Measurements from ENCODE around the gene FRMD1. TPM values are rescaled to one million over a fixed set of nuclear protein-coding genes. Genes with fewer than 3 reads are reported as not detected.
A peak's percentile ranks its signal among the peaks of the same experiment; 100 is the strongest.

Gene FRMD1
- total RNA-seq = not detected in 2 replicates

DNA sequence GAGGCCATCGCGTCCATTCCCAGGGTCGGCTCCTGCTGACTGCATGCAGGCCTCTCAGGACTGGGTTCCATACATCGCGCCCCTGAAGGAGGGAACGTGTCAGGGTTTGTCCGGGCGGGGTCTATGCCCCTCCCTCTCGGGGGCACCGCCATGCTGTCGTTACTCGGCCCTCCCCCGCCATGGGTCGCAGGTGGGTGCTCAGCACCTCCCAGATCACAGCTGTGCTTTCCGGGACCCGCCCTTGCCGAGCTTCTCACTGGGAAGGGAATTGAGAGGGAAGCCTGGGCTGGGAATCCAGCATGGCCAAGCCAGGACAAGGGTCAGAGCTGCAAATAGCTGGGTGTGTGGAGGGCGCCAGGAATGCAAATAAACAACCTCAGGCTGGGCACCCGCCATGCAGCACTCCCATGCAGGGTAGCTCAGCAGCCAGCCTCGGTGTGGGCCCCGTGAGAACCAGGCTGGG is at the start of gene FRMD1:
TSS of gene FRMD1 (minus strand) at position 270 of the 463 bp plus-strand sequence. CDS start at position 152, 118 bp downstream.
- no peaks in the 10 kb centered on the region for H3K4me1 Mint-ChIP-seq (ENCODE audit: low read depth)
- no peak within 1 kb of the TSS for H3K27ac Mint-ChIP-seq
- H3K4me3 Mint-ChIP-seq = no peak within 1 kb of the TSS
- no peaks in the 10 kb centered on the region for H3K27me3 Mint-ChIP-seq (ENCODE audit: insufficient read depth)
- H3K36me3 Mint-ChIP-seq (ENCODE audit: low read depth) = no peaks in the 10 kb centered on the region
- intact Hi-C loops (cut with micrococcal nuclease) = no loop called here
- no peak for DNase-seq (ENCODE audit: low spot score)
- H3K9me3 Mint-ChIP-seq = no peaks in the 10 kb centered on the region

DNA sequence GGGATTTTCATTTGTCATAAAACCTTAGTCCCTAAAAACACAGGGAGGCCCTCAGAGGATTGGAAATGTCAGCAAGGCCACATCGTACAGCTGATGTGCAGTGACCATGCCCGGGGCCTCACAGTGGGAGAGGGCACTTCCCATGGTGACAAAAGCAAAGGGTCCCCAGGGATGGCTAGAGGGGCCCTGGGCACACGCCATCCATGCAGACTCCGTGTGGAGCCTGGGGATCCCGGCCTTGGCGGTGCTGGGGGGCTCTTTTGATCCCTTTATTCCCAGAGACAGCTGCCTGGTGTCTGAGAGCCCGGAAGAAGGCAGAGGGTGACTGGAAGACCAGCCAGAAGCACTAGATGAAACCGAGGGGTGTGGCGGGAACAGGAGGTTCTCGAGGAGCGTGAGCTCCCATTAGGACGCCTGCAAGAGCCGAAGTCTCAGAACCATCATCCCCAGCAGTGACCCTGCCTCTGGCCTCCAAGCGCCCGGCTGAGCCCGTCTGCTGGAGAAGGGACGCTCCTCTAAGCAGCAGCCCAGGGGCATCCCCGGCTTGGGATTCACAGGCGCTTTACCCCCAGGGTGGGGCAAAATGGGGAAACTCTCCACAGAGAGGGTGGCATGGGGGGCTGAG is 49.1 kb upstream of the FRMD1 start:
- no peaks in the 10 kb centered on the region for H3K9me3 Mint-ChIP-seq
- no peaks in the 10 kb centered on the region for H3K36me3 Mint-ChIP-seq (ENCODE audit: low read depth)
- intact Hi-C loops (cut with micrococcal nuclease) = no loop called here
- DNase-seq (ENCODE audit: low spot score) = no peak
- H3K4me1 Mint-ChIP-seq (ENCODE audit: low read depth) = no peaks in the 10 kb centered on the region
- no peaks in the 10 kb centered on the region for H3K27me3 Mint-ChIP-seq (ENCODE audit: insufficient read depth)
- no peak overlapping the region for H3K27ac Mint-ChIP-seq
- H3K4me3 Mint-ChIP-seq = no peak overlapping the region

DNA sequence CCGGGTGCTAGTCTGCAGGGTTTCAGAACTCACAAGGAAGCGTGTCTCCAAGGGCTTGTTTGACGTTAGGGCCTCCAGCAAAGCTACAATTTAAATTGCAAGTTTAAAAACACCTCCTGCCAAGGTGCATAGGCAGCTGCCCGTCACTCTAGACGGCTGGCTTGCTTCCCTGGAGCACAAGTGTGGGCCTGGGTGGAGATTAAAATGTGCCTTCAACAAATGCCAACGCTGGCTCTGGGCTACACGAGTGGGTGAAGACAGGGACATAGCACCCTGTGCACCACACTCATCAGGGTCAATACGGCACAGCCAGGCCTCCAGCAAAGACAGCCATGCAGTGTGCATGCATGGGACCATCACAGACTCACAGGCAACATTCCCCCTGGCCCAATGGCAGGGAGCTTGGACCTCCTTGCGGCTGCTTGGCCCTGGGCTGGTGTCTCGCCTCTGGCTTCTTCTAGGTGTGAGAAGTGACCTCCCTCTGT is 48.4 kb upstream of the FRMD1 start:
- H3K9me3 Mint-ChIP-seq = peaks cover 6% of the 10 kb centered on the region
- H3K4me1 Mint-ChIP-seq (ENCODE audit: low read depth) = no peaks in the 10 kb centered on the region
- intact Hi-C loops (cut with micrococcal nuclease) = no loop called here
- H3K27ac Mint-ChIP-seq = no peak overlapping the region
- no peaks in the 10 kb centered on the region for H3K36me3 Mint-ChIP-seq (ENCODE audit: low read depth)
- no peaks in the 10 kb centered on the region for H3K27me3 Mint-ChIP-seq (ENCODE audit: insufficient read depth)
- H3K4me3 Mint-ChIP-seq = no peak overlapping the region
- DNase-seq (ENCODE audit: low spot score) = no peak

DNA sequence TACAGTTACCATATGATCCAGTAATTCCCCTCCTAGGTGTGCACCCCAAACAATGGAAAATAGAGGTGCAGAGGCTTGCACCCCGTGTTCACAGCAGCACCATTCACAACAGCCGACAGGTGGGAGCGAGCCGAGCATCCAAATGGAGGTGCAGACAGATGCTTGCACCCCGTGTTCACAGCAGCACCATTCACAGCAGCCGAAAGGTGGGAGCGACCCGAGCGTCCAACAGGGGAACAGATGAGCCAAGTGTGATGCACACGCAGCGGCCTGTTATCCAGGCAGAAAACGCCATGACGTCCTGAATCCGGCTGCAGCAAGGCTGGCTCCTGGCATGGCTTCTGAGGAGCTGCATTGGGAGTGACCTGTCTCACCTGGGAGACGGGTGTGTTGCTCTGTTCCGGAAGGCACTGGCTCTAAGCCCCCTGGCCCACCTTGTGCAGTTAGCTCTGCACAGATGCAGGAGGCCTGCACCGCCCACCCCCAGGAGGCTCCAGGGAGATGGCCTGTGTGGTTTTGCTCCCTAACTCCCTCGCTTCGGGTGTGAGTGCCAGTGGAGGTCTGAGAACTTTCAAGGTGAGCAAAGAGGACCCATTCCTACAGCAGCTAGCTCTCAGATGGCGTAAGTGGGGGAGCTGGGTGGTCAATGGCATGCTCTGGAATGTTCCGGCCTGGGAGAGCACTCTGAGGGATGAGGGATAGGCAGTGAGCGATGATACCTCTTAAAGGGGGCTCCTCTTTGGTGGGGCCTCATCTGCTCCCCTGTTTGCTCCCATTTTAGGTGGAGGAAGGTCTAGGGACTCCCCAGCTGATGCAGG is 47.8 kb upstream of the FRMD1 start:
- peaks cover 7% of the 10 kb centered on the region for H3K9me3 Mint-ChIP-seq
- H3K27me3 Mint-ChIP-seq (ENCODE audit: insufficient read depth) = no peaks in the 10 kb centered on the region
- H3K27ac Mint-ChIP-seq = no peak overlapping the region
- H3K4me1 Mint-ChIP-seq (ENCODE audit: low read depth) = no peaks in the 10 kb centered on the region
- no peak overlapping the region for H3K4me3 Mint-ChIP-seq
- no peak for DNase-seq (ENCODE audit: low spot score)
- H3K36me3 Mint-ChIP-seq (ENCODE audit: low read depth) = no peaks in the 10 kb centered on the region
- intact Hi-C loops (cut with micrococcal nuclease) = no loop called here

DNA sequence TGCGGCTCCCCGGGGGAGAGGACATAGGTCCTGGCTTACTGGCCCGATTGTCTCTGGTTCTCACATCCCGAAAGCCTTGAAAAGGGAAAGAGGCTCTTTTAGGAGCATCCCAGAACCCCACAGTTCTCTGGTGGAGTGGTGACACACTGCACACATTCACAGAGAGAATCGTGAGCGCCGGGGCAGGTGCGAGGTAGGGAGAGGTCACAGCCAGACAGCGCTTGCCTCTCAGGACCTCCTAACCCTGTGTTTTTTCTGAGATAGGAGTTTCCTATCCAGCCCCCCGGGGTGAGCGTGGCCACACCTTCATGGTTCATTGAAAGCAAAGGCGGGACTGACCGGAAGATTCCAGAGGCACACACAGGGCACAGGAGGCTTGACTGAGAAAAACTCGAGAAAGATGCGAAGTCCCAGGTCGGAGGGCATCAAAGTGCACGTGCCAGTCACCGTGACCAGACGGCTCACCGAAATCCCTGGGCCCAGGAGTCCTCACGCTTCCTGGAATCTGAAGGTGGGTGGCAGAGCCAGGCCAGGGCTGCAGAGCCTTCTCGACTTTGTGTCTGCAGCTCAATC is 46.5 kb upstream of the FRMD1 start:
- no peak overlapping the region for H3K4me3 Mint-ChIP-seq
- no peaks in the 10 kb centered on the region for H3K4me1 Mint-ChIP-seq (ENCODE audit: low read depth)
- H3K27ac Mint-ChIP-seq = no peak overlapping the region
- no peaks in the 10 kb centered on the region for H3K36me3 Mint-ChIP-seq (ENCODE audit: low read depth)
- intact Hi-C loops (cut with micrococcal nuclease) = no loop called here
- H3K9me3 Mint-ChIP-seq = peaks cover 7% of the 10 kb centered on the region
- DNase-seq (ENCODE audit: low spot score) = no peak
- no peaks in the 10 kb centered on the region for H3K27me3 Mint-ChIP-seq (ENCODE audit: insufficient read depth)

DNA sequence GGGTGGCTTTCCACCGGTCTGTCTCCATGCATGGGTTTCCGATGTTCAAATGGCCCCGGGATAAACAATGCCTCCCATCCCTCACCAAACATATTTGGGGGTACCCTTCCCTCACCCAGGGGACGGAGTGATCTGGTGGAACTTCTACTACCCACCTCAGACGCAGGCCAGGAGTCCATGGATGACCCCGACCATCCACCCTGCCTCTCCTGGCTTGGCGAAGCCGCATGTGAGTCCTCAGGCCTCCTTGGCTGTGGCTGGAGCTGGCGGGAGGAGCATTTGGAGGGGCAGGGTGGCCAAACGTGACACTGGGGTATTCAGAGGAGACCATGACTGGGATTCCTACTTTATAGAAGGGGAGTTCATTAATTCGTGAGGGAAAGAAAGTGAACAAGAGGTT is 45.9 kb upstream of the FRMD1 start:
- no peak overlapping the region for H3K4me3 Mint-ChIP-seq
- no peak for DNase-seq (ENCODE audit: low spot score)
- no peaks in the 10 kb centered on the region for H3K27me3 Mint-ChIP-seq (ENCODE audit: insufficient read depth)
- intact Hi-C loops (cut with micrococcal nuclease) = no loop called here
- no peak overlapping the region for H3K27ac Mint-ChIP-seq
- no peaks in the 10 kb centered on the region for H3K36me3 Mint-ChIP-seq (ENCODE audit: low read depth)
- no peaks in the 10 kb centered on the region for H3K4me1 Mint-ChIP-seq (ENCODE audit: low read depth)
- peaks cover 7% of the 10 kb centered on the region for H3K9me3 Mint-ChIP-seq

DNA sequence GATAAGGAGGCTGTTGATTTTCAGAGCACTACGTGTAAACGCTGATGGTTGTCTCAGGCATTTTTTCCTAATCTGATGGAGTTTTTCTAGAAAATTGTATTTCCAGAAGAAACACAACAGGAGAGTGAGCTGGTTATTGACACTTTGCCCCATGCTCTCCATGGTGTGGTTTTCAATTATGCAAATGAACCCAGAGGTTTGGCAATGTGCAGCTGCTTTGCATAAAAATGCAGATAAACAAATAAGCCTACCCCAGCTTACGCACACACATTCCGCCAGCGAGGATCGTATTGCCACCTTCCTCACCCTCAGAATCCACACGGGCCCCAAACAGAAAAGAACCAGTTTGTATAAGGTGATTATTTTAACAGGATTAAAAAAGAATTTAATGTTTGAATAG is 45.1 kb upstream of the FRMD1 start:
- Mint-ChIP-seq H3K36me3 (ENCODE audit: low read depth) (no peaks in the 10 kb centered on the region), H3K9me3 (peaks cover 7% of the 10 kb centered on the region), H3K4me3 (no peak overlapping the region), H3K27me3 (ENCODE audit: insufficient read depth) (no peaks in the 10 kb centered on the region), H3K4me1 (ENCODE audit: low read depth) (no peaks in the 10 kb centered on the region), H3K27ac (no peak overlapping the region)
- intact Hi-C loops (cut with micrococcal nuclease) = no loop called here
- no peak for DNase-seq (ENCODE audit: low spot score)

DNA sequence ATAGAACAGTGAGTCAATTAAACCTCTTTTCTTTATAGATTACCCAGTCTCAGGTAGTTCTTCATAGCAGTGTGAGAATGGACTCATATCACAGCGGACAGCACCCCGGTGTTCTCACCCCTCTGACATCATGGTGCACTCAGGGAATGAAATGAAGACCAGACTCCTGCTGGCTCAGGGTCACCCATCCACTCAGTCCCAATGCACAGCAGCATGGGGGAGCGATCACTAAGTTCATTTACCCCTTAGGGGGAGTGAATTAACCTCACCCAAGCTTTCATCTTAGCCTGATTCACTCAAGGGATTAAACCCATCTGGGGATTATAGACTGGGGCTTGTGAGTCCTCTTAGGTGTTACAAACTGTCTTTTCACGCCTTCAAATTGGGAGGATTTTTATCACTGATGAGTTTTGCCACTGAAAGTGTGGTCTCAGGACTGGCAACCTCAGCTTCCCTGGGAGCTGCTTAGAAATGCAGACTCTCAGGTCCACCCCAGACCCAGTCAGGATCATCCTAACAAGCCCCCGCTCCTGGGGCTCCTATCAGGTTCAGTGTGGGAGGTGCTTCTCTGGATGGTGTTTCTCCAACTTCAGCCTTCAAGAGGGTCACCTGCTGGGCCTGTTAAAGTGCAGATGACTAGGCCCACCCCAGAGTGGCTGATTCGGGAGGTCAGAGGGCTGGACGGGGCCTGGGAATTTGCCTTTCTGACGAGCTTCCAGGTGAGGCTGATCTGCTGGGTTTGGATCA is 44.3 kb upstream of the FRMD1 start:
- intact Hi-C loops (cut with micrococcal nuclease) = no loop called here
- Mint-ChIP-seq H3K27ac (no peak overlapping the region), H3K4me1 (ENCODE audit: low read depth) (no peaks in the 10 kb centered on the region), H3K27me3 (ENCODE audit: insufficient read depth) (no peaks in the 10 kb centered on the region), H3K36me3 (ENCODE audit: low read depth) (no peaks in the 10 kb centered on the region), H3K4me3 (no peak overlapping the region), H3K9me3 (peaks cover 7% of the 10 kb centered on the region)
- DNase-seq (ENCODE audit: low spot score) = no peak

DNA sequence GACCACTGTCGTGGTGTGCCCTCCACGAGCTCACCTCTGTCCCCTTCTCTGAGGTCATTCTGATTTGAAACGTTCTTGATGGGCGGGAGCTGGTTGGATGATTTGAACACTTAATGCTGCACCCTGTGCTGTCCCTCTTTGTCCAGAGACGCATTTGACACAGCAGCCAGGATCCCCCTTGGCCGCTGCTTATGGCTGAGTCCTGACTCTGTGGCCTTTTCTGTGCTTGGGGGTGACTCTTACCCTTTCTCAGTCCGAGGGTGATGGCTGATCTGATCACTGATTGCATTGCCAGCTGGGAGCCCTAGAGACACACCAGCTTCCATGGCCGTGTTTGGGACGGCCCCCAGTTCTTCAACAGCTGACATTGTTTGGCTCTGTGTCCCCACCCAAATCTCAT is 43.5 kb upstream of the FRMD1 start:
- H3K4me1 Mint-ChIP-seq (ENCODE audit: low read depth) = no peaks in the 10 kb centered on the region
- intact Hi-C loops (cut with micrococcal nuclease) = no loop called here
- DNase-seq (ENCODE audit: low spot score) = no peak
- H3K27ac Mint-ChIP-seq = no peak overlapping the region
- H3K36me3 Mint-ChIP-seq (ENCODE audit: low read depth) = no peaks in the 10 kb centered on the region
- no peaks in the 10 kb centered on the region for H3K27me3 Mint-ChIP-seq (ENCODE audit: insufficient read depth)
- H3K9me3 Mint-ChIP-seq = peaks cover 7% of the 10 kb centered on the region
- H3K4me3 Mint-ChIP-seq = no peak overlapping the region

DNA sequence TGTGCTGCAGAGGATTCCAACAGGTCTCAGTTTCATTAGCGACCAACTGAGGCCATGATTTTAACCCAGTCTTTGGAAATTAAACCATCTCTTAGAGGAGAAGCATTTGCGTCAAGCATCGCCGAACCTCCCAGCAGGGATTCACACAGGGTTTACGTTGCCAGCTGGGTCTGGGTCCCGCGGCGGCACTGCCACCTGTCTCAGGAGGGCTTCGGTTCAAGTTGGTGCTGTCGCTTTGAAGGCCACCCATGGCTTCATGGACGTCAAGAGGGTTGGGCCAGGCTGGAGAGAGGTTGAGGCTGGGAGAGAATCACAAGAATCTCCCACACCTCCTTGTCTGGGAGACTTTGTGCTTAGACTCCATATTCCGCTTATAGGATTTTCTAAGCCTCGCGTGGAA is 43.0 kb upstream of the FRMD1 start:
- no peak overlapping the region for H3K27ac Mint-ChIP-seq
- peaks cover 7% of the 10 kb centered on the region for H3K9me3 Mint-ChIP-seq
- intact Hi-C loops (cut with micrococcal nuclease) = no loop called here
- no peaks in the 10 kb centered on the region for H3K27me3 Mint-ChIP-seq (ENCODE audit: insufficient read depth)
- no peak overlapping the region for H3K4me3 Mint-ChIP-seq
- no peaks in the 10 kb centered on the region for H3K36me3 Mint-ChIP-seq (ENCODE audit: low read depth)
- no peak for DNase-seq (ENCODE audit: low spot score)
- H3K4me1 Mint-ChIP-seq (ENCODE audit: low read depth) = no peaks in the 10 kb centered on the region

DNA sequence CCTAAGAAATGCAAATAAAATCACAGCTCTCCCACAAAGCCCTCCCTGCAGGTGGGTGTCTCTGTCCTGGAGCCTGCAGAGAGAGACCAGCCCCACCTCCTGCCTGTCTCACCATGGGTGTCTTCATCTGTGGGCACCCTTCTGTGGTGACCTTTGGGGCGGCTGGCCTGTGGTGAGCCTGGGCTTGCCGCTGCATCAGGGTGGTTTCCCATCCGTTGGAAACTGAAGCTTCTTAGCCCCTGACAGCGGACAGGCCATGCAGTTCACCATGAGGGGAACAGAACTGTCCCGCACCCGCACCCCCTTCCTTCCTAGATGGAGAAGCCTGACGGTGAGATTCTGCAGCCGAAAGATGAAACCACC is 42.3 kb upstream of the FRMD1 start:
- no peak overlapping the region for H3K27ac Mint-ChIP-seq
- no peaks in the 10 kb centered on the region for H3K4me1 Mint-ChIP-seq (ENCODE audit: low read depth)
- no peaks in the 10 kb centered on the region for H3K27me3 Mint-ChIP-seq (ENCODE audit: insufficient read depth)
- intact Hi-C loops (cut with micrococcal nuclease) = no loop called here
- no peak overlapping the region for H3K4me3 Mint-ChIP-seq
- H3K9me3 Mint-ChIP-seq = peaks cover 7% of the 10 kb centered on the region
- no peaks in the 10 kb centered on the region for H3K36me3 Mint-ChIP-seq (ENCODE audit: low read depth)
- DNase-seq (ENCODE audit: low spot score) = no peak

DNA sequence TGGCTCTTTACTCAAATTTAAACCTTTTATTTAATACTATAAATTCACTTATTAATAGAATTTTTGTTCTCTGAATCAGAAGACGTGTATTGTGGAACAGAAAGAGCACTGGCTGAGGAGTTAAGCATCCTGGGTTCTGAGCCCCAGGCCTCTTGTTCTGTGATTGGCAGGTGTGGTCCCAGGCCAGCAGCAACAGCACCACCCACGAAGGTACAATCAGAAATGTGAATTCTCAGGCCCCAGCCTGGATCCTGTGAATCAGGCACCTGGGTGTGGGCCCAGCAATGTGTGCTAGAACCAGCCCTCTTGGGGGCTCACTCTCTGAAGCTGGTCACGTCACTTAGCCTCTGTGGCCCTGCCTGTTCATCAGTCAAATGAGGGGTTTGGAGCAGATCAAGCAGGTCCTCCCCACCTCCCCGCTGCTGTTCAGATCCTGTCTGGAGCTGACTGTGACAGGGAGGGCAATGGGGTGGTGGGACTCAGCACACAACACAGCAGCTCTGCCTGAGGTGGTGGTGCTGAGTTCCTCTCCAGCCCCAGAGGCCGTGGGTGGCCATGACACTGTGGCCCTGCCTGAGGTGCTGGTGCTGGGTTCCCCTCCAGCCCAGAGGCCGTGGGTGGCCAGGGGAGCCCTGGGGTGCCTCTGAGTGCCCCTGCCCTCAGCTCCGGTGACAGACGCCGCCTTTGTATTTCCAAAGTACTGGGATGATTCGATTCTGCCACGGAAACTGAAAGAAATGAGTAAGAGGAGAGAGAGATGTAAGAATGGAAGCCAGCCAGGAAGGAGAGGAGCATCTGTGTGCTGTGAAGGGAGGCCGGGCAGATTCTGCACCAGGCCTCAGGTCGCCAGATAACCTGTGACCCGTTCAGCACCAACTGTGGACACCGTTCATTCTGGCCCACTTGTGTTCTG is 41.6 kb upstream of the FRMD1 start:
- intact Hi-C loops (cut with micrococcal nuclease) = no loop called here
- Mint-ChIP-seq H3K4me1 (ENCODE audit: low read depth) (no peaks in the 10 kb centered on the region), H3K36me3 (ENCODE audit: low read depth) (no peaks in the 10 kb centered on the region), H3K9me3 (peaks cover 10% of the 10 kb centered on the region), H3K4me3 (no peak overlapping the region), H3K27ac (peak overlapping the region; percentile 4), H3K27me3 (ENCODE audit: insufficient read depth) (no peaks in the 10 kb centered on the region)
- no peak for DNase-seq (ENCODE audit: low spot score)

All from activated T-helper 1 cell treated with anti-CD3 and anti-CD28 coated beads, Interleukin-12 subunit alpha, Interleukin-12 subunit beta, Interleukin-2, Interleukin-4 antibody, amounts not matched to agents 30 ng/mL and 10 ng/mL and 1 ng/mL, durations not matched to agents 14 hours and 24 hours and 36 hours (primary cell).